Esophagus (tissue), 2 donors: ENCODE measurements around the gene PCK1. TPM values are rescaled to one million over a fixed set of nuclear protein-coding genes. Genes with fewer than 3 reads are reported as not detected.

Experiments
- H3K27ac ChIP-seq, 2 donors: one replicate each; pipeline ENCODE4 v1.5.1; 2013; ENCODE audit warnings: low read depth in 2 of 2, mild to moderate bottlenecking in 2 of 2, inconsistent platforms in 1 of 2, low read length in 1 of 2, moderate library complexity in 1 of 2
- H3K27me3 ChIP-seq, 2 donors: one replicate each; pipeline ENCODE4 v1.6.1; 2013; ENCODE audit warnings: low read length in 2 of 2, control low read depth in 1 of 2, mild to moderate bottlenecking in 1 of 2; ENCODE audit not compliant: insufficient read depth in 2 of 2, control insufficient read depth in 1 of 2
- H3K36me3 ChIP-seq, 2 donors: one replicate each; pipeline ENCODE4 v1.6.1; 2013; ENCODE audit warnings: low read length in 1 of 2; ENCODE audit not compliant: control insufficient read depth in 2 of 2, insufficient read depth in 2 of 2
- H3K4me1 ChIP-seq, 2 donors: one replicate each; pipeline ENCODE4 v1.6.1; 2013; ENCODE audit warnings: low read length in 1 of 2; ENCODE audit not compliant: control insufficient read depth in 2 of 2, insufficient read depth in 2 of 2
- H3K4me3 ChIP-seq, 2 donors: one replicate each; pipeline ENCODE4 v1.5.1; 2013; ENCODE audit warnings: low read length in 2 of 2, mild to moderate bottlenecking in 2 of 2, low read depth in 1 of 2, moderate library complexity in 1 of 2
- H3K9me3 ChIP-seq, 2 donors: one replicate each; pipeline ENCODE4 v1.6.1; 2013; ENCODE audit warnings: mild to moderate bottlenecking in 2 of 2, low read depth in 1 of 2, low read length in 1 of 2, moderate library complexity in 1 of 2; ENCODE audit not compliant: control insufficient read depth in 2 of 2, insufficient read depth in 1 of 2
- WGBS, 2 donors: extraction: QIAGEN DNeasy Blood & Tissue Kit; methylation state at CpG; one replicate each; pipeline ENCODE4 v1.1.7; 2013; 5-methylcytosine and 5-hydroxymethylcytosine counted together
- polyA plus RNA-seq, 2 donors: library from polyadenylated mRNA; stranded (reverse); fragments of 200-250 nt; gene quantifications; one replicate each; pipeline ENCODE4 v1.2.3, GENCODE V29; 2013
- donor health status: healthy with polysubstance abuse.
- donor health status: Bipolar disorder and iron deficiency.

PCK1 gene
- polyA plus RNA-seq, 2 donors = 0.12 to 0.25 TPM

- no peaks in the 10 kb centered on the region for H3K9me3 ChIP-seq
- H3K4me1 ChIP-seq = peaks cover 0 to 6% of the 10 kb centered on the region in 2 donors
- H3K27me3 ChIP-seq = no peaks in the 10 kb centered on the region
- H3K27ac ChIP-seq = no peak overlapping the region
- H3K36me3 ChIP-seq = no peaks in the 10 kb centered on the region
- WGBS, 2 donors = 75 to 92% methylated on average over 6 of the region's 6 CpGs
- no peak overlapping the region for H3K4me3 ChIP-seq
Observed at GRCh38 chr20:57617079-57617795, 56.3 kb downstream of the PCK1 start.

Other genes starting within 250 kb of the PCK1 start
- gene SPO11, start 231.3 kb upstream of the PCK1 start, polyA plus RNA-seq = not detected
- 10 to 100 TPM in 1 of 2 donors, 1 to 10 TPM in 1; 8.6 to 25.0 TPM for gene RAE1, start 209.9 kb upstream of the PCK1 start, polyA plus RNA-seq
- gene RBM38, start 169.7 kb upstream of the PCK1 start, polyA plus RNA-seq = 10 to 100 TPM; 10.9 to 13.8 TPM
- gene CTCFL, start 36.0 kb upstream of the PCK1 start, polyA plus RNA-seq = not detected
- gene ZBP1, start 59.3 kb downstream of the PCK1 start, polyA plus RNA-seq = under 1 TPM; 0.25 to 0.51 TPM
- 1 to 10 TPM; 2.8 to 2.9 TPM for gene PMEPA1, start 148.9 kb downstream of the PCK1 start, polyA plus RNA-seq